Thyroid gland (tissue), 4 donors: ENCODE data around the gene TMEM30B.

Experiments
- CTCF ChIP-seq, 6 experiments: fragments of 200-600 bp in 3 of 6; fragments of 450-650 bp in 3 of 6; sonication (generic) in 3 of 6; IDR thresholded peaks; one replicate each; pipeline ENCODE4 v1.5.1; 2016 to 2019; ENCODE audit warnings: antibody characterized with exemption in 6 of 6, mild to moderate bottlenecking in 2 of 6, inconsistent platforms in 1 of 6, moderate library complexity in 1 of 6
- POLR2A ChIP-seq, 2 donors: fragments of 450-650 bp; IDR thresholded peaks; one replicate each; pipeline ENCODE4 v1.6.1; 2017; ENCODE audit warnings: antibody characterized with exemption in 2 of 2, mild to moderate bottlenecking in 2 of 2, moderate library complexity in 1 of 2

DNA sequence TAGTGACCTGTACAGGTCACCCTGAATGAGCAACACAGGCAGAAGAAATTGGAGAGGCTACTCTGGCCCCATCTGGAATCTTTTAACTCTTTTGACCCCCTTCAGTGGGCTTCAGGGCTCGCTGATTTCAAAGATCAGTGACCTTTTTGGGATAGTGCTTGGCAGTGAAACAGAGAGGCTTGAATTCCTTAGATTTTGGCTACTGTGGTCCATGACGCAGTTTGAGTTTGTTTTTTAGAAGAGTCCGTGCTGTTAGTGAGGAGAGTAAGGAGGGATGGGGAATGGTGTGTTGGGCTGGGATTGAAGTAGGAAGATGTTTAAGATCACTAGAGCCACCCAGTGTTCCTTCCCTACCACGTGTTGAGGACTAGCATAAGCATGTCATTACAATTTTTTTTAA lies 16.5 kb downstream of the TMEM30B start:
- no peak for TF ChIP-seq CTCF (IDR thresholded peaks at IDR 0.05)
- TF ChIP-seq POLR2A (IDR thresholded peaks at IDR 0.05): no peak
